GM19324 (cell line): ENCODE results near the gene NTHL1.
"Not testable (repeated sequence)": the region's sequence is repeated elsewhere in the genome, so short reads cannot be mapped to it uniquely, and the experiment has no call there.

Experiments
- ATAC-seq: cut with Tn5 transposase; IDR thresholded peaks from one replicate; pipeline ENCODE4 v1.9.1; 2021; ENCODE audit warnings: mild to moderate bottlenecking, moderate library complexity; ENCODE audit not compliant: unreplicated experiment, low FRiP score

NTHL1 gene

GRCh38 chr16:2042986-2043666 is 4.5 kb downstream of the NTHL1 start:
- ATAC-seq, result no peak

DNA sequence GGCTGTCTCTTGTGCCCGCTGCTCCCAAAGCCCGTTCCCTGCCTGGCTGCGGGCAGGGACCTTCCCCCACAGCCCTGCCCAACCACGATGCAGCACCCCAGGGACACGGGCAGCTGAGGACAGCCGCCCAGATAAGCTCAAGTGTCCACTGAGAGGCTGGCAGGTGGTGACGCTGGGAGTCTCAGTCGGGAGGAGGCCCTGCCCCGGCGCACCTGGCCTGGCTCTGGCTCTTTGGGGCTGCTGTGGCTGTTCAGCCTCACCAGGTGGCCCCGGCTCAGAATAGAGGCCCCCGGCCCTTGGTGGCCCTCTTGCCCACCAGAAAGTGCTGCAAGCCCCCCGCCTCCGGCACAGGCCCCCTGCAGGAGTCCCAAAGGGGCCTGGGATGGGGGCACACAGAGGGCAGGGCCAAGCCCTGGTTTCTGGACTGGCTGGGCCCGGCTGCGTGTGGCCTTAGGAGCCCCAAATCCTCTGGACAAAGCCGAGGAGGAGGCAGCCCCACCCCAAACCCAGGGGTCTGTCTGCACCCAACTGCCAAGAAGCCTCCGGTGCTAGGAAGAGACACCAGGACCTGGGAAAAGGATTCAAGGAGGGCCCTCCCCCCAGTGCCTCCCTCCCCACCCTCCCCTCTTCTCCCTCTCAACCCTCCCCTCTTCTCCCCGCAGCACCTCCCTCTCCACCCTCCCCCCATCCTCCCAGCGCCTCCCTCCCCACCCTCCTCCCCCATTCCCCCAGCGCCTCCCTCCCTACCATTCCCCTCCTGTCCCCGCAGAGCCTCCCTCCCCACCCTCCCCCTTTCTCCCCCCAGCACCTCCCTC is 5.3 kb downstream of the NTHL1 start:
- ATAC-seq, result no peak

DNA sequence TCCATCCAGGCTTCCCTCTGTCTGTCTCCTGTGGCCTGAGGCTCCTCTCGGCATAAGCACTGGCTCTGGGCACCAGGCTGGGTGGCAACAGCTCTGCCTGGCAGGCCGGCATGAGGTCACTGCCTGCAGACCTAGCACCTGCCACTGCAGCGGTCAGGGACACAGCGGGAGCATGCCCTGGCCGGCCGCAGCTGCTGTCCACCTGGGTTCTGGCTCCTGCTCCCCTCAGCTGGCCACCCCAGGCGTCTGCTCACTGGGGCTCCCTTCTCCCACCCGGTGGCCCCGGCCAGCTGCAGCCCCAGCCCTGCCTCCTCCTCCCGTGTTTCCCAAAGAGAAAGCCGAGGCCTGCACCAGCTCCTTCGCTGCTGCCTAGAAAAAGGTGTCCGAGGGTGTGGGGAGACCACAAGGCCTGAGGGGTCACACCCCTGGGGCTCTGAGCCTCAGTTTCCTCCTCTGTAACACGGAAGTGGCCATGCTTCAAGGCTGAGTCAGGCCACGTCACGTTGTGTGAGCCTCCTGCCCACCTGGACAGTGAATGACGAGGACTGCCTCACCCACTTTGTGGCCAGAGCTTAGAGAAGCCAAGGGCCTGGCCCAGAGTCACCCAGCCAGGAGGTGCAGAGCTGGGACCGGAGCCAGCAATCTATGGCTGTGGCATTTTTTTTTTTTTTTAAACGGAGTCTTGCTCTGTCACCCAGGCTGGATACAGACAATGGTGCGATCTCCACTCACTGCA is 6.7 kb downstream of the NTHL1 start:
- ATAC-seq, result no peak

- ATAC-seq, result no peak
Observed at GRCh38 chr16:2040041-2040786, 7.4 kb downstream of the NTHL1 start.

GRCh38 chr16:2039274-2040031 is 8.2 kb downstream of the NTHL1 start:
- ATAC-seq, result no peak

- no peak for ATAC-seq
Observed at GRCh38 chr16:2038382-2039231, 9.0 kb downstream of the NTHL1 start.

DNA sequence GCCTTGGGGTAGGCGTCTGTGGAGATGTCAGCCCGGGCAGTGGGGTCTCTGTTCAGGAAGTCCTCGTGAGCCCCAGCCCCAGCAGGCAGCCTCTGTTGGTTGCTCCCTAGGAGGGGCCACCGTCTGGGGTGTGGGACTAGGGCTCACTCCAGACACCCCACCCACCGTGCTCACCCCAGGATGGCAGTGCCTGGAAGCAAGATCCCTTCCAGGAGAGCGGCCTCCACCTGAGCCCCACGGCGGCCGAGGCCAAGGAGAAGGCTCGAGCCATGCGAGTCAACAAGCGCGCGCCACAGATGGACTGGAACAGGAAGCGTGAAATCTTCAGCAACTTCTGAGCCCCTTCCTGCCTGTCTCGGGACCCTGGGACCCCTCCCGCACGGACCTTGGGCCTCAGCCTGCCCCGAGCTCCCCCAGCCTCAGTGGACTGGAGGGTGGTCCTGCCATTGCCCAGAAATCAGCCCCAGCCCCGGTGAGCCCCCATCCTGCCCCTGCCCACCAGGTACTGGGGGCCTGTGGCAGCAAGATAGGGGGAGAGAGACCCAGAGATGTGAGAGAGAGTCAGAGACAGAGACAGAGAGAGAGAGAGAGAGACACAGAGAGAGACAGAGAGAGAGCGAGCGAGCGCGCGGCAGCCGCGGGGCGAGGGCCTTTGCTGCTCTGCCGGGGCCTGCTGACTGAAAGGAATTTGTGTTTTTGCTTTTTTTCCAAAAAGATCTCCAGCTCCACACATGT is 9.8 kb downstream of the NTHL1 start:
- no peak for ATAC-seq

DNA sequence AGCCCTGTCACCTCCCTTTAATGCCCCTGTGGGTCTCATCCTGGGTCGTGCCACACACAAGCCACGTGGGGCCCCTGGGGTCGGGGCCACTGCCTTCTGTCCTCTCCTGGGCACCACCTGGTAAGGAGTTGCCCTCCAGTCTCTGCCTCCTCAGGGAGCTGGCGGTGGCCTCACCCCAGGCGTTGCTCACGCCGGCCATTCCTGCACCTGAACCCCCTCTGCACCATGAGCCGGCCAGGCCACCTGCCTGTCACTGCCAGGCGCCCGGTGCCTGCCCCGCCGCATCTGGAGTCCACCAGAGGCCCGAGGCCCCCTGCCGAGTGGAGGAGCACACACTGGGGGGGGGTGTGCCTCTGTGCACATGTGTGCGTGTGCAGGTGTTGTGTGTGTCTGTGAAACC is 10.5 kb downstream of the NTHL1 start:
- no peak for ATAC-seq

DNA sequence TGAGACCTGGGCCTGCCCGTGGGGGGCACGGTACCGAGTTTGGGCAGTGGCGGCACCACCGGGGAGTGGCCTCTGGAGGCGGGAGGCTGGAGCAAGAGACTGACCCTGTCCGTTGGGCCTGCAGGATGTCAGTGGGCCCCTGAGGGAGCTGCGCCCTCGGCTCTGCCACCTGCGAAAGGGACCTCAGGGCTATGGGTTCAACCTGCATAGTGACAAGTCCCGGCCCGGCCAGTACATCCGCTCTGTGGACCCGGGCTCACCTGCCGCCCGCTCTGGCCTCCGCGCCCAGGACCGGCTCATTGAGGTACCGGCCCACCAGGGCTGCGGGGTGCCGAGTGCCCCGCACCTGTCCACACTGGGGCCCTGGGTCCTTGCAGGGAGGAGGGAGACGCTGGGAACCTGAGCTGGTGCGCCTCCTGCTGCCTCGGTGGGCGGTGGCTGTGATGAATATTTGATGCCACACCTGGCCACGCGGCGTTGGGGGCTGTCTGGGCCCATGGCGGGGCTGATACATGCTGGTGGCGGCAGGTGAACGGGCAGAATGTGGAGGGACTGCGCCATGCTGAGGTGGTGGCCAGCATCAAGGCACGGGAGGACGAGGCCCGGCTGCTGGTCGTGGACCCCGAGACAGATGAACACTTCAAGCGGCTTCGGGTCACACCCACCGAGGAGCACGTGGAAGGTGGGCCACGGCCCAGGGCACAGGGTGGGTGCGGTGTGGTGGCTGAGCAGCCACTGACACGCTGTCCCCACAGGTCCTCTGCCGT is 11.3 kb downstream of the NTHL1 start:
- ATAC-seq, result no peak

GRCh38 chr16:2035431-2036199 is 12.0 kb downstream of the NTHL1 start:
- ATAC-seq, result no peak

DNA sequence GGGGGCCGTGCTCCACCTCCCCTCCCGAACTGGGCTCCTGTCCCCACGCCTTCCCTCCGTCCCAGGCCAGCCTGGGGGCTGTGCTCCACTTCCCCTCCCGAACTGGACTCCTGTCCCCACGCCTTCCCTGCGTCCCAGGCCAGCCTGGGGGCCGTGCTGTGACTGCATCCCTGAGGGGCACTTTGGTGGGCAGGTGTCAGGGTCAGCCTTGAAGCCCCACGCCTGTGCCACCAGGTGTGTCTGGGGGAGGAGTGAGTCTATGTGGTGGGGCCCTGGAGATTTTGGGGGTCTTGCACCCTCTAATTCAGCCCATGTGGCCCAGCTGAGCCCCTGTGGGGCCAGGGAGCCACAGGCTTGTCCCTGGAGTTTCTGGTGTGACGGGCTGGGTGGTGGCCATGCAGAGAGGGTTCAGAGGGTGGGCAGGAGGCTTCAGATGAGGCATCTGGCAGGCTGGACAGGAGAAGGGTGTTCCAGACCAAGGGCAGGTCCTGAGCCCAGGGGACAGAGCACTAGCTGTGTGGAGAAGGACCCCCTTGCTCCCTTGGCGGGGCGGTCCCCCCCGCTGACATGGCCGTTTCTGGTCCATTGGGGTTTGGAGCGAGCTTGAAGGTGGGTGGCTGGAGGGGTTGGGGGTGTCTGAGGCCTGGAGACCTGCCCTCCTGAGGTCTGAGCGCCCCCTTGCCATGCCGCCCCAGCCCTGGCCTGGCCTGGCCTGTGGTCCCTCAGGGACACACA is 12.8 kb downstream of the NTHL1 start:
- no peak for ATAC-seq

DNA sequence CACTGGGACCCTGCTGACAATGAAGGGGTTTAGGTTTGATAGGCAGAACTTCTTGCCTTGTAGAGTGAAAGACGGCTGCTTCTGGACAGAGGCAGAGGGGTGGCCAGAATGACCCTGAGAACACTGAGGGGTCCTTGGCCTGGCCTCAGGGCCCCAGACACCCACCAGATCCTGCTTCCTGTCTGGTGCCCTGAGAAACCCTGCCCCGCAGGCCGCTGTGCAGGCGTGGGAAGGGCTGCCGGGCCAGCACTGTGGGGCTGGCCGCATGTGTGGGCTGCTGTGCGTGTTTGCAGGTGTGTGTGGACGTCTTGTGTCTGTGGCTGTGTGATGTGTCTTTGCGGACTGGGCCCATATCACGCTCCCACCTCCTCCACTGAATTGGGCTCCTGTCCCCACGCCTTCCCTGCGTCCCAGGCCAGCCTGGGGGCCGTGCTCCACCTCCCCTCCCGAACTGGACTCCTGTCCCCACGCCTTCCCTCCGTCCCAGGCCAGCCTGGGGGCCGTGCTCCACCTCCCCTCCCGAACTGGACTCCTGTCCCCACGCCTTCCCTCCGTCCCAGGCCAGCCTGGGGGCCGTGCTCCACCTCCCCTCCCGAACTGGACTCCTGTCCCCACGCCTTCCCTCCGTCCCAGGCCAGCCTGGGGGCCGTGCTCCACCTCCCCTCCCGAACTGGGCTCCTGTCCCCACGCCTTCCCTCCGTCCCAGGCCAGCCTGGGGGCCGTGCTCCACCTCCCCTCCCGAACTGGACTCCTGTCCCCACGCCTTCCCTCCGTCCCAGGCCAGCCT is 13.5 kb downstream of the NTHL1 start:
- not testable (repeated sequence) for ATAC-seq

- ATAC-seq, result no peak
Observed at GRCh38 chr16:2033057-2033908, 14.4 kb downstream of the NTHL1 start.

GRCh38 chr16:2032285-2033056 is 15.2 kb downstream of the NTHL1 start:
- ATAC-seq, result no peak
